GM23338 (cell line): ENCODE results near the gene PARP1. TPM values are rescaled to one million over a fixed set of nuclear protein-coding genes. Genes with fewer than 3 reads are reported as not detected.
"Not testable (repeated sequence)": the region's sequence is repeated elsewhere in the genome, so short reads cannot be mapped to it uniquely, and the experiment has no call there.

Experiments used
- ATAC-seq: fragments of 200-7000 bp; cut with Tn5 transposase; 3 replicates; pipeline ENCODE4 v1.9.1; 2020
- DNase-seq: peaks from one replicate; pipeline ENCODE4 v3.0.0-alpha.2; 2015; ENCODE audit warnings: low spot score
- H2AFZ ChIP-seq: fragments of 200-600 bp; sonication (generic); 2 replicates; pipeline ENCODE4 v1.8.0; 2016; ENCODE audit warnings: antibody characterized with exemption, mild to moderate bottlenecking, moderate library complexity
- H3F3A ChIP-seq: fragments of 200-600 bp; sonication (generic); replicated peaks from 2 replicates; pipeline ENCODE4 v1.8.0; 2017; ENCODE audit warnings: antibody characterized with exemption, mixed run types, low read depth
- H3K27ac ChIP-seq: fragments of 200-600 bp; sonication (generic); 2 replicates; pipeline ENCODE4 v1.6.1; 2016; ENCODE audit warnings: low read depth
- H3K27me3 ChIP-seq: fragments of 200-600 bp; sonication (generic); 2 replicates; pipeline ENCODE4 v1.8.0; 2016; ENCODE audit warnings: mild to moderate bottlenecking, mixed run types, moderate library complexity; ENCODE audit not compliant: insufficient read depth
- H3K36me3 ChIP-seq: fragments of 200-600 bp; sonication (generic); 2 replicates; pipeline ENCODE4 v1.8.0; 2016; ENCODE audit warnings: mild to moderate bottlenecking; ENCODE audit not compliant: insufficient read depth
- H3K4me1 ChIP-seq: fragments of 200-600 bp; sonication (generic); 2 replicates; pipeline ENCODE4 v1.8.0; 2016; ENCODE audit warnings: mild to moderate bottlenecking, moderate library complexity; ENCODE audit not compliant: insufficient read depth
- H3K4me2 ChIP-seq: fragments of 200-600 bp; sonication (generic); 2 replicates; pipeline ENCODE4 v1.7.1; 2017; ENCODE audit warnings: mixed run types
- H3K4me3 ChIP-seq: fragments of 200-600 bp; sonication (generic); 2 replicates; pipeline ENCODE4 v1.6.1; 2016; ENCODE audit warnings: mixed run types
- H3K79me2 ChIP-seq: fragments of 200-600 bp; sonication (generic); replicated peaks from 2 replicates; pipeline ENCODE4 v1.8.0; 2017; ENCODE audit warnings: mild to moderate bottlenecking; ENCODE audit not compliant: insufficient read depth
- H3K9me2 ChIP-seq: fragments of 200-600 bp; sonication (generic); 2 replicates; pipeline ENCODE4 v1.8.0; 2017; ENCODE audit not compliant: insufficient read depth
- H4K20me1 ChIP-seq: fragments of 200-600 bp; sonication (generic); replicated peaks from 2 replicates; pipeline ENCODE4 v1.8.0; 2017; ENCODE audit warnings: mild to moderate bottlenecking; ENCODE audit not compliant: insufficient read depth
- H3K27ac Mint-ChIP-seq: 2 replicates; pipeline ENCODE4 v1.8.0; 2020; ENCODE audit warnings: inconsistent platforms, mild to moderate bottlenecking, moderate library complexity, mixed read lengths
- H3K27me3 Mint-ChIP-seq: 3 replicates; pipeline ENCODE4 v1.8.0; 2022; ENCODE audit warnings: low read depth, mild to moderate bottlenecking, moderate library complexity, mixed read lengths, inconsistent platforms; ENCODE audit not compliant: insufficient read depth, poor library complexity
- H3K36me3 Mint-ChIP-seq: 3 replicates; pipeline ENCODE4 v1.8.0; 2021; ENCODE audit warnings: low read depth, mild to moderate bottlenecking, inconsistent platforms, moderate library complexity, mixed read lengths
- H3K4me1 Mint-ChIP-seq: 3 replicates; pipeline ENCODE4 v1.8.0; 2020; ENCODE audit warnings: mild to moderate bottlenecking, inconsistent platforms, mixed read lengths
- H3K4me3 Mint-ChIP-seq: 3 replicates; pipeline ENCODE4 v1.8.0; 2021; ENCODE audit warnings: moderate library complexity, mild to moderate bottlenecking, inconsistent platforms, mixed read lengths
- H3K9me3 Mint-ChIP-seq: 3 replicates; pipeline ENCODE4 v1.8.0; 2020; ENCODE audit warnings: moderate library complexity, mild to moderate bottlenecking, inconsistent platforms, mixed read lengths
- JUNB ChIP-seq: IDR thresholded peaks from one replicate; pipeline ENCODE4 v1.6.1; 2016; ENCODE audit warnings: antibody characterized with exemption; ENCODE audit not compliant: unreplicated experiment
- POLR2AphosphoS5 ChIP-seq: IDR thresholded peaks from 2 replicates; pipeline ENCODE4 v1.6.1; 2016; ENCODE audit warnings: antibody characterized with exemption, low read depth
- REST ChIP-seq: IDR thresholded peaks from one replicate; pipeline ENCODE4 v1.6.1; 2018; ENCODE audit warnings: antibody characterized with exemption; ENCODE audit not compliant: unreplicated experiment
- ZNF114 ChIP-seq: fragments of 250-450 bp; sonication (Bioruptor Pico); IDR thresholded peaks from 2 replicates; pipeline ENCODE4 v1.5.0; 2020; ENCODE audit warnings: mild to moderate bottlenecking, moderate library complexity
- ZNF331 ChIP-seq: fragments of 250-450 bp; sonication (Bioruptor Pico); IDR thresholded peaks from 2 replicates; pipeline ENCODE4 v1.5.0; 2020; ENCODE audit warnings: low read depth, mild to moderate bottlenecking, moderate library complexity
- polyA plus RNA-seq: library from polyadenylated mRNA; unstranded; fragments of >200 nt; fragmentation: Nextera tagmentation; extraction: Ambion mirVana; gene quantifications from 2 replicates; pipeline ENCODE4 v1.2.1, GENCODE V29; 2016
- total RNA-seq: library from RNA; depleted of rRNA; stranded (reverse); fragments of >200 nt; shearing (Covaris generic); gene quantifications from 2 replicates; pipeline ENCODE4 v1.2.3, GENCODE V29; 2014
- TF ChIP-seq, protein P1 (sequence below): fragments of 250-450 bp; sonication (Bioruptor Pico); IDR thresholded peaks from 2 replicates; pipeline ENCODE4 v1.5.0; 2020; ENCODE audit warnings: mild to moderate bottlenecking, moderate library complexity

The PARP1 gene
- total and polyA plus RNA-seq, 2 experiments from 2014 or later: 877 to 1,082 TPM

DNA sequence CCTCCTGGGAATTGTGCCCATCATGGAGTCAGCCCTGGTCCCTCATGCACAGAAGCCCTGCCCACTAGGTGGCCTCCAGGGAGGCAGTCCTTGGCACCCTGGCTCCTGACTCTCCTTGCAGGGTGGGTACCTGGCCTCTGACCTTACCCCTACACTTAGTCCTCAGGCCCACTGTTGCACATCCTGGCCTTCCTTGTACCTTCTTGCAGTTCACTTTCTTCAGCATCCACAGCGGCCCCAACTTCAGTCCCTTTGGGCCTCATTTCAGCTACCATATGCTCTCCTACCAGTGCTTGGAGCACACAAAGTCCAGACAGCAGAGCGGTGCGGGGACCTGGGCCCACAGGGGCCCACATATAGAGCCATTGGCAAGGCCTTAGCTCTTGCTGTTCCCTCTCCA, 19.2 kb upstream of the PARP1 start (continued):
- TF ChIP-seq, protein P1, sequence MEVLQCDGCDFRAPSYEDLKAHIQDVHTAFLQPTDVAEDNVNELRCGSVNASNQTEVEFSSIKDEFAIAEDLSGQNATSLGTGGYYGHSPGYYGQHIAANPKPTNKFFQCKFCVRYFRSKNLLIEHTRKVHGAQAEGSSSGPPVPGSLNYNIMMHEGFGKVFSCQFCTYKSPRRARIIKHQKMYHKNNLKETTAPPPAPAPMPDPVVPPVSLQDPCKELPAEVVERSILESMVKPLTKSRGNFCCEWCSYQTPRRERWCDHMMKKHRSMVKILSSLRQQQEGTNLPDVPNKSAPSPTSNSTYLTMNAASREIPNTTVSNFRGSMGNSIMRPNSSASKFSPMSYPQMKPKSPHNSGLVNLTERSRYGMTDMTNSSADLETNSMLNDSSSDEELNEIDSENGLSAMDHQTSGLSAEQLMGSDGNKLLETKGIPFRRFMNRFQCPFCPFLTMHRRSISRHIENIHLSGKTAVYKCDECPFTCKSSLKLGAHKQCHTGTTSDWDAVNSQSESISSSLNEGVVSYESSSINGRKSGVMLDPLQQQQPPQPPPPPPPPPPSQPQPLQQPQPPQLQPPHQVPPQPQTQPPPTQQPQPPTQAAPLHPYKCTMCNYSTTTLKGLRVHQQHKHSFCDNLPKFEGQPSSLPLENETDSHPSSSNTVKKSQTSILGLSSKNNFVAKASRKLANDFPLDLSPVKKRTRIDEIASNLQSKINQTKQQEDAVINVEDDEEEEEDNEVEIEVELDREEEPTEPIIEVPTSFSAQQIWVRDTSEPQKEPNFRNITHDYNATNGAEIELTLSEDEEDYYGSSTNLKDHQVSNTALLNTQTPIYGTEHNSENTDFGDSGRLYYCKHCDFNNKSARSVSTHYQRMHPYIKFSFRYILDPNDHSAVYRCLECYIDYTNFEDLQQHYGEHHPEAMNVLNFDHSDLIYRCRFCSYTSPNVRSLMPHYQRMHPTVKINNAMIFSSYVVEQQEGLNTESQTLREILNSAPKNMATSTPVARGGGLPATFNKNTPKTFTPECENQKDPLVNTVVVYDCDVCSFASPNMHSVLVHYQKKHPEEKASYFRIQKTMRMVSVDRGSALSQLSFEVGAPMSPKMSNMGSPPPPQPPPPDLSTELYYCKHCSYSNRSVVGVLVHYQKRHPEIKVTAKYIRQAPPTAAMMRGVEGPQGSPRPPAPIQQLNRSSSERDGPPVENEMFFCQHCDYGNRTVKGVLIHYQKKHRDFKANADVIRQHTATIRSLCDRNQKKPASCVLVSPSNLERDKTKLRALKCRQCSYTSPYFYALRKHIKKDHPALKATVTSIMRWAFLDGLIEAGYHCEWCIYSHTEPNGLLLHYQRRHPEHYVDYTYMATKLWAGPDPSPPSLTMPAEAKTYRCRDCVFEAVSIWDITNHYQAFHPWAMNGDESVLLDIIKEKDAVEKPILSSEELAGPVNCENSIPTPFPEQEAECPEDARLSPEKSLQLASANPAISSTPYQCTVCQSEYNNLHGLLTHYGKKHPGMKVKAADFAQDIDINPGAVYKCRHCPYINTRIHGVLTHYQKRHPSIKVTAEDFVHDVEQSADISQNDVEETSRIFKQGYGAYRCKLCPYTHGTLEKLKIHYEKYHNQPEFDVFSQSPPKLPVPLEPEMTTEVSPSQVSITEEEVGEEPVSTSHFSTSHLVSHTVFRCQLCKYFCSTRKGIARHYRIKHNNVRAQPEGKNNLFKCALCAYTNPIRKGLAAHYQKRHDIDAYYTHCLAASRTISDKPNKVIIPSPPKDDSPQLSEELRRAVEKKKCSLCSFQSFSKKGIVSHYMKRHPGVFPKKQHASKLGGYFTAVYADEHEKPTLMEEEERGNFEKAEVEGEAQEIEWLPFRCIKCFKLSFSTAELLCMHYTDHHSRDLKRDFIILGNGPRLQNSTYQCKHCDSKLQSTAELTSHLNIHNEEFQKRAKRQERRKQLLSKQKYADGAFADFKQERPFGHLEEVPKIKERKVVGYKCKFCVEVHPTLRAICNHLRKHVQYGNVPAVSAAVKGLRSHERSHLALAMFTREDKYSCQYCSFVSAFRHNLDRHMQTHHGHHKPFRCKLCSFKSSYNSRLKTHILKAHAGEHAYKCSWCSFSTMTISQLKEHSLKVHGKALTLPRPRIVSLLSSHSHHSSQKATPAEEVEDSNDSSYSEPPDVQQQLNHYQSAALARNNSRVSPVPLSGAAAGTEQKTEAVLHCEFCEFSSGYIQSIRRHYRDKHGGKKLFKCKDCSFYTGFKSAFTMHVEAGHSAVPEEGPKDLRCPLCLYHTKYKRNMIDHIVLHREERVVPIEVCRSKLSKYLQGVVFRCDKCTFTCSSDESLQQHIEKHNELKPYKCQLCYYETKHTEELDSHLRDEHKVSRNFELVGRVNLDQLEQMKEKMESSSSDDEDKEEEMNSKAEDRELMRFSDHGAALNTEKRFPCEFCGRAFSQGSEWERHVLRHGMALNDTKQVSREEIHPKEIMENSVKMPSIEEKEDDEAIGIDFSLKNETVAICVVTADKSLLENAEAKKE (CRISPR knock-in tag): no peak
- TF ChIP-seq REST: no peak
- no peak for TF ChIP-seq ZNF331
- no peak for TF ChIP-seq POLR2AphosphoS5
- TF ChIP-seq JUNB: no peak
- TF ChIP-seq ZNF114 (CRISPR knock-in tag): no peak

DNA sequence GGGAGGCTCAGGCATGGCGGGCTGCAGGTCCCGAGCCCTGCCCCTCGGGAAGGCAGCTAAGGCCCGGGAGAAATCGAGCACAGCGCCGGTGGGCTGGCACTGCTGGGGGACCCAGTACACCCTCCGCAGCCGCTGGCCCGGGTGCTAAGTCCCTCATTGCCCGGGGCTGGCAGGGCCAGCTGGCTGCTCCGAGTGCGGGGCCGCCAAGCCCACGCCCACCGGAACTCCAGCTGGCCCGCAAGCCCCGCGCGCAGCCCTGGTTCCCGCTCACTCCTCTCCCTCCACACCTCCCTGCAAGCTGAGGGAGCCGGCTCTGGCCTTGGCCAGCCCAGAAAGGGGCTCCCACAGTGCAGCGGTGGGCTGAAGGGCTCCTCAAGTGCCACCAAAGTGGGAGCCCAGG, 18.5 kb upstream of the PARP1 start:
- not testable (repeated sequence) for H3K27ac ChIP-seq, H3K27me3 Mint-ChIP-seq, H4K20me1 ChIP-seq, H3K27me3 ChIP-seq, H3K9me2 ChIP-seq, H3K79me2 ChIP-seq, H3K4me2 ChIP-seq, H3K36me3 Mint-ChIP-seq, H3K9me3 Mint-ChIP-seq, H3K4me1 ChIP-seq, H3K27ac Mint-ChIP-seq, H2AFZ ChIP-seq, DNase-seq, H3K36me3 ChIP-seq, H3K4me3 Mint-ChIP-seq, H3F3A ChIP-seq, H3K4me1 Mint-ChIP-seq, H3K4me3 ChIP-seq, ATAC-seq
